T47D (cell line): ENCODE data around the gene CCNJL.
A peak's percentile ranks its signal among the peaks of the same experiment; 100 is the strongest.

ENCODE experiments used
- DNase-seq, 2 experiments: peaks; one replicate each; pipeline versions ENCODE4 v3.0.0 to v3.0.0-alpha.2; 2011 to 2012; ENCODE audit warnings: low read depth in 1 of 2, low spot score in 1 of 2
- JUND ChIP-seq: IDR thresholded peaks from 2 replicates; pipeline ENCODE4 v1.6.1; 2012; ENCODE audit warnings: low read depth
- in situ Hi-C: cut with HindIII; loops from 2 replicates; pipeline ENCODE4 v1.10.0; 2016; ENCODE audit warnings: low sequenced_read_pairs, low pct_unique_long_range_greater_than_20kb

Gene CCNJL

DNA sequence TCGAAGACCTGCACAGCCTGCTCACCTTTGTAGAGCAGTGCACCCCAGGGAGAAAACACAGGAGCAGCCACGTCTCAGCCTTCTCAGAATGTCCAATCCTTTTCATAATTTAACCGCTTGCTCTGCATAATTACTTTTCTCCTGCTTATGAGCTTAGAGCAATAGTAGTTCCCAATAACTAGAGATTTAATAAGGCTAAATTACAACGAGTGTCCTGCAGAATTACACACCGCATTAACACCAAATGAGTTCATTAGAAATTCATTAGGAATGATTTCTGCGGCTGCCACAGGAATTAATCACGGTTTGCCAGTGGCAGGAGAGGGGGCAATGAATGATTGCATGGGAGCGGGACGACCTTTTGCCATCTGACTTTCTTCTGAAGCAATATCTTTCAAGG is 101.8 kb downstream of the CCNJL start:
- in situ Hi-C loops = no loop called here
- no peak for TF ChIP-seq JUND
- DNase-seq = no peak

DNA sequence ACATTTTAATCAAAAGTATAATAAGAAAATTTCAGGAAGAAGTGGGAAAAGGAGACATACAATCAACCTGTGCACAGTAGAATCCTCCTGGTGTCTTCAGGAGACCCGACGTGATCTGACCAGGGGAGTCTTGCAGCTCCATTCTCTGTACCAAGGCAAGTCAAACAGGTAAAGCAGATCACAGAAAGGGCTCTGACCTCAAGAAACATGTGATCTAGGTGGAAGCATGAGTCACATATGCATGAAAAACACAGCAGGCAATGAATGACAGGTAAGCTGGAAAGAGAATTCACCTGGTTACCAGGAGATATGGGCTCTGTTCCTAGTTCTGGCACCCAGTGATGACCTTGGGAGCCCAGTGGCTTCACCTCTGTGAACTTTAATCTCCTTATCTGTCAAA is 102.4 kb downstream of the CCNJL start:
- TF ChIP-seq JUND = no peak
- in situ Hi-C loops = no loop called here
- peak in 1 of 2 experiments; percentile 65 for DNase-seq

DNA sequence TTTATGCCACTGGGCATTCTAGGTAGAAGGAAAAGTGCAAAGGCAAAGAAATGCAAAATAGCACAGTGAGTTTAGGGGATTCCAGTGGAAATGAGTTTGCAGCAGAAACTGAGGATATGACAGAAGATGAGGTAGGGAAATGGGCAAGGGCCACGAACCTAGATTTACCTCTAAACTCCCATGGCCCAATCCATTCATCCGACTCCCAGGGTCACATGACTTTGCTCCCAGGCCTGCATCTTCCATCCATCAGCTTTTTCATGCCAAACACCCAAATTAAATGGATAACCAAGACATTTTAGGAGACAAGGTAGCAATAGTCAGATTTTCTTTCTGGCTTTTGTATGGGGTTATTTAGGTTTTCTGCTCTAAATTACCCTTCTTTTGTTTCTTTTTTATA is 105.3 kb downstream of the CCNJL start:
- TF ChIP-seq JUND = no peak
- in situ Hi-C loops = no loop called here
- DNase-seq = no peak
